GM19324 (cell line): Measurements from ENCODE around the gene MASP2.
"Not testable (repeated sequence)": the region's sequence is repeated elsewhere in the genome, so short reads cannot be mapped to it uniquely, and the experiment has no call there.

ENCODE experiments used
- ATAC-seq: cut with Tn5 transposase; IDR thresholded peaks from one replicate; pipeline ENCODE4 v1.9.1; 2021; ENCODE audit warnings: mild to moderate bottlenecking, moderate library complexity; ENCODE audit not compliant: unreplicated experiment, low FRiP score

Gene MASP2

DNA sequence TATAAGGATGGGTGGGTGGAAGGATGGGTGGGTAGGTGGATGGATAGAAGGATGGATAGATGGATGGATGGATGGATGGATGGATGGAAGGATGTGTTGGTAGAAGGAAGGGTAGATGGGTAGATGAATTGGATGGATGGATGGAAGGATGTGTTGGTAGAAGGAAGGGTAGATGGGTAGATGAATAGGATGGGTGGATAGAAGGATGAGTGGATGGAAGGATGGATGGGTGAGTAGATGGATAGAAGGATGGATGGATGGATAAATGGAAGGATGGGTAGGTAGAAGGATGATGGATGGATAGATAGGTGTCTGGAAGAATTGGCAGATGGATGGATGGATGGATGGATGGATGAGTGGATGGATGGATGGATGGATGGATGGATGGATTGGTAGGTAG, 6.0 kb downstream of the MASP2 start:
- ATAC-seq: no peak

DNA sequence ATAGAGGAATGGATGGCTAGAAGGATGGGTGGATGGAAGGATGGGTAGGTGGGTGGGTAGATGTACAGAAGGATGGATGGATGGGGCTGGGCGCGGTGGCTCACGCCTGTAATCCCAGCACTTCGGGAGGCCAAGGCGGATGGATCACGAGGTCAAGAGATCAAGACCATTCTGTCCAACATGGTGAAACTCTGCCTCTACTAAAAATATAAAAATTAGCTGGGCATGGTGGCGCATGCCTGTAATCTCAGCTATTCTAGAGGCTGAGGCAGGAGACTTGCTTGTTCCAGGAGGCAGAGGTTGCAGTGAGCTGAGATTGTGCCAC, 7.0 kb downstream of the MASP2 start:
- ATAC-seq: not testable (repeated sequence)

- ATAC-seq: no peak
Observed at GRCh38 chr1:11039351-11040104, 7.5 kb downstream of the MASP2 start.

DNA sequence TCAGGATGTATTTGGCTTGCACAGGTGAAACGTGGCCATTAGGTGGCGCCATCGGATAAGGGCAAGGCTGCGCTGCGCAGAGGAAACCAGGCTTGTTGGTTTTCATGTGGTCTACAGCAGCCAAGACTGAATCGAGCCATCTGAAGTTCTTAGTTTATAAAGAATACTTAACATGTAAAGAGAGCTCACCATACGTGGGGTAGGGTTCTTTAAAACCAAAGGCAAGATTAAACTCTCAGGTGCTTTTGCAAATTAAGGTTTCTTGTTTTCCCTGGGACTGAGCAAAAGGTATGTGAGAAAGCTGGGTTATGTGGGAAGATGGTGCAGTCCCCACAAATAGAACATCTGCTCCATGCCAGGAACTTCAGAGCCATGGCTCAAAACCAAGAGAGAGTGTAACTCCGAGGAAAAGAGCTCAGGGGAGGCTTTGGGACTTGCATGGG, 9.3 kb downstream of the MASP2 start:
- no peak for ATAC-seq

DNA sequence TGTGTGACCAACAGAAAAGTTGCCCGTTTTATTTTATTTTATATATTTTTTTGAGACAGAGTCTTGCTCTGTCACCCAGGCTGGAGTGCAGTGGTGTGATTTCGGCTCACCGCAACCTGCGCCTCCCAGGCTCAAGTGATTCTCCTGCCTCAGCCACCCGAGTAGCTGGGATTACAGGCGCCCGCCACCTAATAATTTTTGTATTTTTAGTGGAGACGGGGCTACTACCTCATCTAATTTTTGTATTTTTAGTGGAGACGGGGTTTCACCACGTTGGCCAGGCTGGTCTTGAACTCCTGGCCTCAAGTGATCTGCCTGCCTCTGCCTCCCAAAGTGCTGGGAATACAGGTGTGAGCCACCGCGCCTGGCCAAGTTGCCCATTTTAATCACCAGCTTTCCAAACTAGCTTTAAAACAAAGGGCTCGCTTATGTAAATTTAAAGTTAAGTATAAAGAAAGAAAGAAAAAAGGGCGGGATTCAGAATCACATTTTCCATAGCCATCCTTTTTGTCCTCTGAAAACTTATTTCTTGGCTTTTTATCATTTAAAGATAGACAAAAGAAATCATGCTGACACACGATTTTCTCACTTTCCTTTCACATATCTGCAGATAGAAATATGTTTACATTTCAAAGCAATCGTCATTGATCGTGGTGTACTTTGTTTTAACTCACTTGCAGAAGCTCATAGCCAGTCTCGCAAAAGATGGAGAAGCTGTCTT, 9.9 kb downstream of the MASP2 start:
- ATAC-seq: not testable (repeated sequence)

DNA sequence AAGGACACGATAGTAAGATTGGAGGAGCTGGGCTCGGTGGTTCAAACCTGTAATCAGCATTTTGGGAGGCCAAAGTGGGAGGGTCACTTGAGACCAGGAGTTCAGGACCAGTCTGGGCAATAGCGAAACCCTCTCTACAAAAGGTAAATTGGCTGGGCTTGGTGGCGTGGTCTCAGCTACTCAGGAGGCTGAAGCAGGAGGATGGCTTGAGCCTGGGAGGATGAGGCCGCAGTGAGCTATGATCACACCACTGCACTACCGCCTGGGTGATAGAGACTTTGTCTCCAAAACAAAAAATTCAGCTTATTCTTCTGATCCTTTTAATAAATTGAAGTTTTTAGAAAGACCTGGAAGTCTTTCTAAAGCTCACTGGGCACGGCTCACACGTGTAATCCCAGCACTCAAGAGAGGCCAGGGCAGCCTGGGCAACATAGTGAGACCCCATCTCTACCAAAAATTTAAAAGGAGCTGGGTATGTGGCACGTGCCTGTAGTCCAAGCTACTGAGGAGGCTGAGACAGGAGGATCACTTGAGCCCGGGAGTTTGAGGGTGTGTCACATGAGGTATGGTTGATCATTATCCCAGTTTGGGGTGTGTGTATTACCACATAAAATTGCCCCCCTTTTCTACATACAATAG, 15.3 kb downstream of the MASP2 start:
- no peak for ATAC-seq

DNA sequence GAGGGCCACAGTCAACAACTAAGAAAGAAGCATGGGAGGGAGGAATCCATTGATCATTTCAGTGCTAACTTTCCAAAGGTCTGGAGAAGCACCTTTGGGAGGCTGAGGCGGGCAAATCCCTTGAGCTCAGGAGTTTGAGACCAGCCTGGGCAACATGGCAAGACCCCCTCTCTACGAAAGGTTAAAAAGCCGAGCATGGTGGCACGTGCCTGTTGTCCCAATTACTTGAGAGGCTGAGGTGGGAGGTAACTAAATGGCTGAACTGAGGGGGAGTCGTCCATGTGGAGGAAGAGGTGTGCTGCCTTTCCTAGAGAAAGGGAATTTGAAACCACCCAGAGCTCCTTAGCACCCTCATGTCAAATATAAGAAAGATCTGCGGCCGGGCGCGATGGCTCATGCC, 16.2 kb downstream of the MASP2 start:
- no peak for ATAC-seq

- no peak for ATAC-seq
Observed at GRCh38 chr1:11028018-11028417, 19.0 kb downstream of the MASP2 start.

DNA sequence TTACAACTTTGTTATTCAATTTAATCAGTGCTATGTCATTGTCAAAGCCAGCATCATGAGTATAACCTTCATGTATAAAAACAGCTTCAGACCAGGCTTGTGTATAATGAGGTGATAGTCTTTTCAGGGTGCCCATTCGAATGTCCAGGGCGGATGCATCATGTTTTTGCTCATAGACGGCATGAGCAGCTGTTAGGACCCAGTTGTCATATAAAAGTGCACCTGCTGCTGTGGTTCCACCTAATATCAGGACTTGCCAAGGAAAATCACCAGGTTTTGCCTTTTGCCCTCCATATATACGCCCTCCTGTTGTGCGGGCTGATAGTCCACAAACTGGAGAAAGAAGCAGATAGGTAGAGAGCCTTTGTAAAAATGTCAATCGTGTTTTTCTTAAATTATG, 19.7 kb downstream of the MASP2 start:
- no peak for ATAC-seq

GRCh38 chr1:11026903-11027302, 20.1 kb downstream of the MASP2 start:
- ATAC-seq: no peak

DNA sequence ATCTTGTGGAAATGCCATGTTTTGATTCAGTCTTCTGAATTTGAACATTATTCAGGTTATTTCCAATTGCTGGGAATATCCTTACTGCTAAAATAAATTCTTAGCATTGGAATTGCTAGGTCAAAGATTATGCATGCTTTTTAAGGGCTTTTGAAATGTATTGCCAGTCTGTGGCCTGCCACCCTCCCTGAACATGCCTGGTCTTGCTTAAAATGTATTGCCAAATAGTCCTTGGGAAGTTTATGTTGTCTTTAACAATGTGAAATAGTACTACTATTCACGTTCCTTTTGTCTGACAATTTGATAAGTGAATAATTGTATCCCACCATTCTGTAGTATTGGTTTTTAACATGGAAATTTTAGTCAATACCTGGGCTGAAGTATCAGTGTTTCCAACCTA, 21.0 kb downstream of the MASP2 start:
- ATAC-seq: no peak

DNA sequence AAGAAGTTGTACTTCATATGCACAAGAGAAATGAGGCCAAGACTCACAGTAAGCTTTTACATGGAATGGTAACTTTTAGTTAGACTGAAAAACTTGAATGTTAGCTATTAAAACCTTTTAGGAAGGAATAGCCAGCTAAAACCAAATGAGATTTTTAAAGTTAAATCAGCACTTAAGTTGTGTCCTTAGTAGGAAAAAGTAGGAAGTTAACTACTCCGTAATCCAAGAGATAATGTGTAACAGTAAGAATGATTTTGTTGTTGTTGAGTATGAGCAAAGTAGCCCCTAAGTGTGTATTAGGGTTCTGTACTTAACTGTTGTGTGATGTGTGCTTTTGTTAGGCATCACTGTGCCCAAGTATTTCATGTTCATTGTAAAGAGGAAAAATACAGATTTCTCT, 21.4 kb downstream of the MASP2 start:
- no peak for ATAC-seq

DNA sequence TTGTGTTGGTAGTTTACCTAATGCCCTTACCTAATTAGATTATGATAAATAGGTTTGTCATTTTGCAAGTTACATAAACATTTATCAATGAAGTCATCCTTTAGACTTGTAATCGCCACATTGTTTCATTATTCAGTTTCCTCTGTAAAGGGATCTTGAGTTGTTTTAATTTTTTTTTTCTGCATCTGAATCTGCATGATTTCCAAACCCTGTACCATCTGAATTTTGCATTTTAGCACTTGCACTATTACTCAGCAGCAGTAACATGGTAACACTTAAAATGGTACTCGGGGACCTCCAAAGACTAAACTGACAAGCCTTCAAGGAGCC, 22.2 kb downstream of the MASP2 start:
- ATAC-seq: no peak

- no peak for ATAC-seq
Observed at GRCh38 chr1:11024154-11024873, 22.7 kb downstream of the MASP2 start.

- no peak for ATAC-seq
Observed at GRCh38 chr1:11023201-11023600, 23.8 kb downstream of the MASP2 start.

DNA sequence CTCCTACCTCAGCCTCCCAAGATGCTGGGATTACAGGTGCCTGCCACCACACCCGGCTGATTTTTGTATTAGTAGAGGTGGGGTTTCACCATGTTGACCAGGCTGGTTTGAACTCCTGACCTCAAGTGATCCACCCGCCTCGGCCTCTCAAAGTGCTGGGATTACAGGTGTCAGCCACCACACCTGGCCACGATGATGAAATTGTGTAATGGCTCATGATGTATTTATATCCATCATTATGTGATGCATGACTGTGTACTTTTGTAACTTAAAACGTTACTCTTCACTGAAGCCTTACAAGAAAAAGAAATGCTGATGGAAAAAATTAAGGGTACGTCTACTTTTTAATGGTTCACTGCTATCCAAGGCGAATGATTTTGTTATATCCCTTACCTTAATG, 27.1 kb downstream of the MASP2 start:
- no peak for ATAC-seq

DNA sequence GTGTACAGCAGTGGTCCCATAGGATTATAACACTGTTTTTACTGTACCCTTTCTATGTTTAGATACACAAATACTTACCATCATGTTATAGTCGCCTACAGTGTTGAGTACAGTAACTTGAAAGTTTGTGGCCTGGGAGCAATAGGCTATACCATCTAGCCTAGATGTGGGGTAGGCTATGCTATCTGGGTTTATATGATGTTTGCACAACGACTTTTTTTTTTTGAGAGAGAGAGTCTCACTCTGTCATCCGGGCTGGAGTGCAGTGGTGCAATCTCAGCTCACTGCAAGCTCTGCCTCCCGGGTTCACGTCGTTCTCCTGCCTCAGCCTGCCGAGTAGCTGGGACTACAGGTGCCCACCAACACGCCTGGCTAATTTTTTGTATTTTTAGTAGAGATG, 27.7 kb downstream of the MASP2 start:
- ATAC-seq: not testable (repeated sequence)

DNA sequence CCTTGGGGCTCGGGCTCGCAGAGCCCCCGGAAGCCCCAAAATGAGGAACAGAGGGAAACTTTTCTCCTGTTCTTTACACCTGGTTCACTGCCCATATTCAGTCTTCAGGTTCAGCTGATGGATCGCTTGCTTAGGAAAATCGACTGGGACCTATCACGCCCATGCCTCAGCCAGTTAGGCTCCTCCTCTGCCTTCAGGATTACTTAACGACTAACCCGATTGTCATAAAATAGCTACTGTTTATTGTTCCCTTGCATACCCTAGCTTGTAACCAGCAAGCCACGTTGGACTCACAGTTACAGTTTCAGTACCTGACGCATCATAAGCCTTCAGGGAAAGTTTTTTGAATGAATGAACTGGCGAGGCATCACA, 33.9 kb downstream of the MASP2 start:
- ATAC-seq: no peak

GRCh38 chr1:11012260-11013159, 34.5 kb downstream of the MASP2 start, which contains the start of gene TARDBP:
TARDBP (plus strand) TSS chr1:11012654; CDS start chr1:11013728, 1,074 bp downstream.
- ATAC-seq: peak; percentile 92

GRCh38 chr1:11000526-11000925, 46.5 kb downstream of the MASP2 start:
- no peak for ATAC-seq
